ENCODE results near the gene KIAA0040. TPM values are rescaled to one million over a fixed set of nuclear protein-coding genes. Genes with fewer than 3 reads are reported as not detected.

KIAA0040 gene
- polyA plus RNA-seq, 1 donor from 2014 or later: not detected

Other genes starting within 250 kb of the KIAA0040 start
- gene CACYBP, start 192.8 kb downstream of the KIAA0040 start, polyA plus RNA-seq: 177 and 484 TPM in 2 replicates
- 49.5 and 54.3 TPM in 2 replicates for gene MRPS14, start 169.4 kb downstream of the KIAA0040 start, polyA plus RNA-seq
- gene TNN, start 124.9 kb downstream of the KIAA0040 start, polyA plus RNA-seq: not detected in 2 replicates